ENCODE measurements around the gene MTG2. TPM values are rescaled to one million over a fixed set of nuclear protein-coding genes. Genes with fewer than 3 reads are reported as not detected.

The MTG2 gene
- total and polyA plus RNA-seq, 2 of the 13 experiments (the other 11 are each of a cell fraction or from before 2014, with no cell fraction given) = 20.4 to 37.8 TPM

DNA sequence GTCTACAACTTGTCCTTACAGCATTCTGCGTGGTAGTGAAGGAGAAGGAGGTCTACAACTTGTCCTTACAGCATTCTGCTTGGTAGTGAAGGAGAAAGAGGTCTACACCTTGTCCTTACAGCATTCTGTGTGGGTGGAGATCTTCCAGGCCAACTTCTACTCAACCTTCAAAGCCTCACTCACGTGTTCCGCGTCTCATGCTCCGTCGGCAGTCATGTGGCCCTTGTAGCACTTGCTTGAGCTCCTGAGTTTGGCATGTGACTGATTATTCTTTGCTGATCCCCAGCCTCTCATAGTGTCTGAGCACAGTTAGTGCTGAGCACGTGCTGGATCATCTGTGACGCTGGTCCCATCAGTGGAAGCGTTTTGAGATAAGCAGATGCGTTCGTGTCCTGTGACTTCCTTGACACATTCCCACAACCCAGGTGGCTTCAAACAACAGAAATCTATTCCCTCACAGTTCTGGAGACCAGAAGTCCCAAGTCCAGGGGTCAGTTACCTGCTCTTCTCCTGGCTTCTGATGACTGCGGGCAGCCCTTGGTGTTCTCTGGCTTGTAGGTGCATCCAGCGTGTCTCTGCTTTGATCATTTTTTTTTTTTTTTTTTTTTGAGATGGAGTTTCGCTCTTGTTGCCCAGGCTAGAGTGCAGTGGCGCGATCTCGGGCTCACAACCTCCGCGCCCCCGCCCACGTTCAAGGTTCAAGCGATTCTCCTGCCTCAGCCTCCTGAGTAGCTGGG lies 36.6 kb upstream of the MTG2 start (continued):
- TF ChIP-seq MTA3 (CRISPR knock-in tag; IDR thresholded peaks at IDR 0.05) (no peak), KLF9 (CRISPR knock-in tag; IDR thresholded peaks at IDR 0.05; ENCODE audit: low read depth) (no peak), PITX1 (CRISPR knock-in tag; IDR thresholded peaks at IDR 0.05) (no peak; the same call in 1 of the 2 replicates), SNAPC2 (CRISPR knock-in tag; IDR thresholded peaks at IDR 0.05) (peak; percentile 62; the same call in 1 of the 2 replicates), ZFX (CRISPR knock-in tag; IDR thresholded peaks at IDR 0.05; ENCODE audit: low read depth) (peak; percentile 25; the same call in 1 of the 2 replicates), KLF6 (CRISPR knock-in tag; IDR thresholded peaks at IDR 0.05) (no peak), NFYB (CRISPR knock-in tag; IDR thresholded peaks at IDR 0.05) (0 out of 2 replicates have a peak, but pooled peaks have one; percentile 15), ARNT2 (CRISPR knock-in tag; IDR thresholded peaks at IDR 0.05; ENCODE audit: low read depth) (0 out of 2 replicates have a peak, but pooled peaks have one; percentile 65), REXO4 (CRISPR knock-in tag; IDR thresholded peaks at IDR 0.05; ENCODE audit: borderline replicate concordance) (peak; percentile 85; the same call in 1 of the 2 replicates), ZNF30 (CRISPR knock-in tag; IDR thresholded peaks at IDR 0.05) (no peak), ZNF558 (CRISPR knock-in tag; IDR thresholded peaks at IDR 0.05; ENCODE audit: borderline replicate concordance) (no peak), NFATC3 (CRISPR knock-in tag; IDR thresholded peaks at IDR 0.05) (no peak), ZNF782 (CRISPR knock-in tag; IDR thresholded peaks at IDR 0.05; ENCODE audit: borderline replicate concordance) (no peak), ZNF7 (CRISPR knock-in tag; IDR thresholded peaks at IDR 0.05) (0 out of 2 replicates have a peak, but pooled peaks have one; percentile 17), REPIN1 (CRISPR knock-in tag; IDR thresholded peaks at IDR 0.05; ENCODE audit: borderline replicate concordance, low read depth) (peak; percentile 71; the same call in 1 of the 2 replicates), ZNF770 (CRISPR knock-in tag; IDR thresholded peaks at IDR 0.05) (peak; percentile 74), KDM1A (CRISPR knock-in tag; IDR thresholded peaks at IDR 0.05) (0 out of 2 replicates have a peak, but pooled peaks have one; percentile 3), NFIC (IDR thresholded peaks at IDR 0.05; ENCODE audit: low read length) (no peak), GFI1 (CRISPR knock-in tag; IDR thresholded peaks at IDR 0.05; ENCODE audit: borderline replicate concordance) (peak; percentile 80), CHD2 (IDR thresholded peaks at IDR 0.05; ENCODE audit: low read depth, low read length) (no peak), EED (CRISPR knock-in tag; IDR thresholded peaks at IDR 0.05) (no peak), ZSCAN31 (CRISPR knock-in tag; IDR thresholded peaks at IDR 0.05; ENCODE audit: low read depth) (peak; percentile 56; the same call in 1 of the 2 replicates), GPN1 (CRISPR knock-in tag; IDR thresholded peaks at IDR 0.05; ENCODE audit: borderline replicate concordance) (no peak)
- TF ChIP-seq, protein P1, sequence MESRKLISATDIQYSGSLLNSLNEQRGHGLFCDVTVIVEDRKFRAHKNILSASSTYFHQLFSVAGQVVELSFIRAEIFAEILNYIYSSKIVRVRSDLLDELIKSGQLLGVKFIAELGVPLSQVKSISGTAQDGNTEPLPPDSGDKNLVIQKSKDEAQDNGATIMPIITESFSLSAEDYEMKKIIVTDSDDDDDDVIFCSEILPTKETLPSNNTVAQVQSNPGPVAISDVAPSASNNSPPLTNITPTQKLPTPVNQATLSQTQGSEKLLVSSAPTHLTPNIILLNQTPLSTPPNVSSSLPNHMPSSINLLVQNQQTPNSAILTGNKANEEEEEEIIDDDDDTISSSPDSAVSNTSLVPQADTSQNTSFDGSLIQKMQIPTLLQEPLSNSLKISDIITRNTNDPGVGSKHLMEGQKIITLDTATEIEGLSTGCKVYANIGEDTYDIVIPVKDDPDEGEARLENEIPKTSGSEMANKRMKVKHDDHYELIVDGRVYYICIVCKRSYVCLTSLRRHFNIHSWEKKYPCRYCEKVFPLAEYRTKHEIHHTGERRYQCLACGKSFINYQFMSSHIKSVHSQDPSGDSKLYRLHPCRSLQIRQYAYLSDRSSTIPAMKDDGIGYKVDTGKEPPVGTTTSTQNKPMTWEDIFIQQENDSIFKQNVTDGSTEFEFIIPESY (CRISPR knock-in tag; IDR thresholded peaks at IDR 0.05) = peak; percentile 76

All from HepG2 (cell line).